HG03342 (cell line): ENCODE data around the gene CTSE.

Experiments used
- ATAC-seq: cut with Tn5 transposase; IDR thresholded peaks from one replicate; pipeline ENCODE4 v1.9.1; 2021; ENCODE audit warnings: mild to moderate bottlenecking, moderate library complexity; ENCODE audit not compliant: unreplicated experiment

CTSE gene

DNA sequence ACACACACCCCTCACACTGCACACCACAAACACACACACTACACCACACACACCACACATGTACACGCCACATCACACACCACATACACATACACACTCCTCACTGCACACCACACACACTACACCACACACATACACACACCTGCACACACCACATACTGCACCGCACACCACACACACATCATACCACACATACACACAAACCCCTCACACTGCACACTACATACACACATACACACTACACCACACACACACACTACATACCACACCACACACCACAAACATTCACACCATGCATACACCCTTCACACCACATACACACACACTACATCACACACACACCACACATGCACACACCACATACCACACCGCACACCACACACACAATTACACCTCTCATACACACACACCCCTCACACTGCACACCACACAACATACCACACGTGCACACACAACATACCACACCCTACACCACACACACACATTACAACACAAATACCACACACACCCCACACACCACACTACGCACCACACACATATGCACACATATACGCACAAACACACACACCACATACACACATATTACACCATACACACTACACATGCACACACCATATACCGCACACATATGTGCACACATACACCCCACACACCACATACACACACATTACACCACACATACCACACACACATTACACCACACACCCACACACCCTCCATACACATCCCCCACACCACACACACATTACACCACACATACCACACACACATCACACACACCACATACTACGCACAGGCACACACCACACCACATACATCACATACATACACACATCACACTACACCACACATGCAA is 50.1 kb downstream of the CTSE start:
- ATAC-seq = no peak

DNA sequence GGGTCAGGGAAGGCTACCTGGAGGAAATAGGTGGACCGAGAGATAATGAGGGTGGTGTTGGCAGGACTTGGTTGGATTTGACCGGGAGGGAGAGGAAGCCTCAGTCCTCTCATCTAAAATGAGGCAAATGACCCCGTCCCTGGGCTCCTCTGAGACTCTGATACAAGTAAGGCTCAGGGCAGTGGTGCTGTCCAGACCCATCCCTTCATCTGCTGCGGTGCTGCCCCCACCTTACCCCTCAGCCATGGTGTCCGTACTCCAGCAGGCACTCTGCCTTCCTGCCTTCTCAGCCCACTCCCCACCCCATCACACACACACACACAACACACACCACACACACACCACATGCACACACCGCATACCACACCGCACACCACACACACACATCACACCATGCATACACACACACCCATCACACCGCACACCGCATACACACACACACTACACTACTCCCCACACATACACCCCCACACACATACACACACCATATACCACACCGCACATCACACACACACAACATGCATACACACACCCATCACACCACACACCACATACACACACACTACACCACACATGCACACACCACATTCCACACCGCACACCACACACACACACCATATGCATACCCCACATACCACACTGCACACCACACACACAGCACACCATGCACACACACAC is 51.1 kb downstream of the CTSE start:
- no peak for ATAC-seq

DNA sequence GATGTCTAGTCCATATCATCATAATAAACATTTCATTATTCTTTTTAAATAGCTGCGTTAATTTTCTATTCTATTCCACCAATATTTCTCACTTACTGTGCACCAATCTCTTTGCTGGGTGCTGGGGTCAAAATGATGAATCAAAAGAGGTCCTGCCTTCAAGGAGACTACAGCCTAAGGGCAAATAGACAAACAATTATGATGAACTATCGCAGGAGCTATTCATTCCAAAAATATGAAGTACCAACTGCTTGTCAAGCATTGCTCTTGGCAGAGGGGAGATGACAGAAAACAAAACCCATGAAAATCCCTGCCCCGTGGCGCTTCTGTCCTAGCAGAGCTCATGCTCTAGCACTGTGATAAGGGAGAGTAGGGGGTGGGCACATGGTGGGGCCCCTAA is 51.6 kb downstream of the CTSE start:
- ATAC-seq = no peak

DNA sequence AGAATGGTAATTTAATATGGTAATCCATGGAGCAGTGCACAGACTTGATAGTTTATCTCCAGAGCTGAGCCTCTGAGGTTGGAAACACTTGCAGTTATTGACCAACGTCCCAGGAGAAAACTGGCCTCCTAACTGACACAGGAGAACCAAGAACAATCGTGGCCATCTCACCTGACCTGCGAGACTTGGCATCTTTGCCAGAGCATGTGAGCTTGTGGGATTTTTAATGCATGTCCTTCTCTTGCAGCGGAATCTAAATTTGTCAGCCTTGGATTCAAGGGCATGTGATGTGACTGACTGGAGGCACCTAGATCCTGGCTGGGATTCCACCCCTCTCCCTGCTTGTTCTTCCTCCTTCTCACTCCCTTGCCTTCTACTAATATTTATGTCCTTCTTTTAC is 52.6 kb downstream of the CTSE start:
- no peak for ATAC-seq

DNA sequence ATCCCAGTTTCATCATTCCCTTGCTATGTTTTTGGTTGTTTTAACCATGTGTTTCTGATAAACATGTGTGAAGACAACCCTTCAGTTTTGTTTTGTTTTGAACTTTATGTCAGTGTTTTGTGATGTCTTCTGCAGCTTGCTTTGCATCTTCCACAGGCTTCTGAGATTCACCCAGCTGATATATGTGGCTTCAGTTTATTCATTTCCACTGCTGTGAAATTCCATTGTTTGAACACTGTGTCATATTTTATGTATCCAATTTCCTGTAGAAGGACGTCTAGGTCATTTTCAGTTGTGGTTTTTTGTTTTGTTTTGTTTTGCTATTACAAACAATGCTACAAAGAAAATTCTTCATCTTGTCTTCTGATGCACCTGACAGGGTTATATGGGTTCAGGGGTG is 53.2 kb downstream of the CTSE start:
- no peak for ATAC-seq

DNA sequence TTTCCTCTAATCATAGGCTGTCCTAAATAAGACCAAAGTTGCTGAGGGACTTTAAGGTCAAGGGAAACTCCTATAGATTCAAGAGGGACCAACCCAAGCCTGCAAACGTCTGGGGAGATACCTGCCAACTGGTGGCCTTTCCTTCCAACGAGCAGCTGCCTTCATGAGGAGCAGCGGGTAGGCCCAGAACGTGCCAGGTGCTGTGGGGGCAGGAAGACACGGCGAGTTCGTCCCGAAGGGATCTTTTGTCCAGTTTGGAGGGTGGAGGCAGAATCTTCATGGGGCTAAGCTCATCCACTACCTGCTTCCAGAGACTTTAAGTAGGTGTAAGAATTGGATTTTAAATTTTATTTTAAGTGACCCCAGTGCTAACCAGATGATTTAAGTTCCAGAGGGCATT is 54.5 kb downstream of the CTSE start:
- no peak for ATAC-seq

DNA sequence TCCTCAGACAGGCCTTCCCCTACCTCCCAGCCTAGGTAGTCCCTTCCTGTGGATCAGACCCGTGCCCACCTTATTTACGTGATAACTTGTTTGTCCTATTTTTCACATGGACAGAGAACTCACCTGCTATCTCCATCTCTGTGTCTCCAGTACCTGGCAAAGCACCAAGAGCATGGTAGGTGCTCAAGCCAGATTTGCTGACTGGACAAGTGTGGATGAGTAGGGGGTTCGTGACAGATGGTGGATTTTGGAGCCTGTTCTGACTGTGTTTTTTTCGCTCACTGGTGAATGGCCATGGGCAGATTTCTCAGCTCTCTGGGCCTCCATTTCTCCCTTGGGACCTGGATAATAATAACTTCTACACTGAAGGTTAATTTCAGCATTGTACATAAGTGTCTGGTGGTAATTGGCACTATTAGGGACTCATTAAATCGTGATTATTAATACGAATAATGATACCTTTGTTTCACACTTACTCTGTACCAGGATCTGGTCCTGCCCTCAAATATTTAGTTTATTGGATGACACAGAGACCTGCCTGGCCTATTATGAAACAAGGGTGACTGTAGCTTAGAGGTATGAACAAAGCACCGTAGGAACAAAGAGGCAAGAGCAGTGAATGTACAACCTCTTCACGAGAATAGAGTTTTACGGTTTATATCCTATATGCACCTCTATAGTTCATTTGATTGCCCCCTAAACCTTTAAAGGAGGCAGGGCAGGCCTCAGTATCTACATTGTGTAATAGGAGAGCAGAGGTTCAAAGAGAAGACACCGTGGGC is 56.0 kb downstream of the CTSE start:
- no peak for ATAC-seq

DNA sequence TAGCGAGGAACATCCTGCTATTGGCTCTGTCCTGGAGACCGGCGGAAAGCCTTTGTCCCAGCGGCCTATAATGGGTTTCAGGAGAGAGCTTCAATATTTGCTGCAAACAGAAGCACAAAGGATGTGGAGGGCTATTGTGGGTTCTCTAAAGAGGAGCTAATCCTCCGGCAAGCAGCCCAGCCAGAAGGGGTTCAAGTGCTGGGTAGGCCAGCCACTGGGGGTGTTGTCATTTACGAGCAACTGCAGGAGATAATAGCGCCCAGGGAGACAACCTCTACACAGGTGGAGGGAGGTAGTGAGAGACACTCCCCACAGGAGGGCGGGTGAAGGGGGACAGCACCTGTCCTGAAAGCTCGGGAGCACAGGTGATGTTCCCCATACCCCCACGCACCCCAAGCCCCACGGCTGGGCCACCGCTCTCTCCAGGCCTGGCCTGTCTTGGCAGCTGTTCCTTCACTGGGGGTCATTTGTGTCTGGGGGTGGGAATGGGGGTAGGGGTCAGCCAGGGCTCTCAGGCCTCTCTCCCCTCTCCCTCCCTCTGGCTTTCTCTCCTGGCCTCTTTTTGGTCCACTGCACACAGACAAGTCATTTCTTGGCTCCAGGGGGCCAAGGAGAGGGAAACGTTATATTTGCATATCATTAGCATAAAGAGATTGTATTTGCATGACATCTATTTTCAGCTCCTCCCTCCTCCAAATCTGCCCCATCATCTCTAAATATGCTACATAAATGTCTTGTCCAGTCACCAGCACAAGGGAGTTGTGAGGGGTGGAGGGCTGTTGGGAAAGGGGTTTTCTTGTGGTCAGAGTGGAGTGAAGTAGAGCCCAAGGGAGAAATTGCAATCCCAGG is 58.4 kb downstream of the CTSE start:
- ATAC-seq = no peak

DNA sequence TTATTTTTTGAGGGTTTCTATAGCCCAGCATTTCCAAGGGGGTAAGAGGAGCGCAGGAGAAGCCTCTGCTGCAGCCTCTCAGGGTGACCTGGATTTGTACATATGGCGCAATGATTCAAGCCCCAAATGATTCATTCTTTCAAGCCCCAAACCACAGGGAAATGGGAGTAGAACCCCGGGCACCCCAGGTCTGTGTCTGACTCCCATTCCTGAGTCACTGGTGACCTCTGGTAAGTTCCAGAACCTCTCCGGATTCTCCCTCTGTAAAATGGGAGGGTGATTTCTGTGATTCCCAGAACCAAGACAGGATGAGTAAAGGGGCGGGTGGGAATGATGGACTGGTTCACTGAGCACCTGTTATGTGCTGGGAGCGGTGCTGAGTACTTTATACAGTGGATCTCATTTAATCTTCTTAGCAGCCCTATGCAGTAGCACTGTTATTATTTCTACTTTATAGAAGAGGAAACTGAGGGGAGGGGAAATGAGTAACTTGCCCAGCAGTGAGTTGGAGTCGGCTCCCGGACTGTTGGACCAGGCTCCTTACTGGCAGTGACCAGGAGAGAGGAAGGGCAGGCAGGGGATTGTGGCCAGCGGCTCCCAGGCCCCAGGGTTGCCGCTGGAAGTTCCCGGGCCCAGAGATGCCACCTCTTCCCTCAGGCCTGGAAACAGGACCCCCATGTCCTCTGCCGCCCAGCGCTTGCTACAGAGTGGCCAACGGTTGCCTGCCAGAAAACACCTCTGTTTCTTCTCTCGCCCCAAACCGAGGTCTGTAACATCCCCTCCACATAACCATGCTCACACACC is 60.1 kb downstream of the CTSE start:
- ATAC-seq = no peak

DNA sequence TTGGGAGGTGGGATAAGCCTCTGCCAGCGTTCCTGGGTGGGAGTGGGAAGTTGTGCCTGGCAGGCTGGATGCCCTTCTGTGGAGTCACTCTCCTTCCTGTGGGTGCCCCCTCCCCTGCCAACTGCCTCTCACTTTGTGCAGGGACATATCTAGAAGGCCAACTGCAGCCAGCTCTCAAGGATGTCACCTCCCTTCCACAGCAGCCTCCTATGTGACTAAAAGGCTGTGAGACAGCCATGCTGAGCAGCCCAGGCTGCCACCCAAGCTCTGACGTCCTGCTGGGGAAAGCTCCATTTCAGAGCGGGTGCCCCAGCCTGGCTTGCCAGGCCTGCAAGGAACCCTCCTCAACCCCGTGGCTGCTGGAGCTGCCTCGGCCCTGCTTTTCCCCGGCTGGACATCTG is 60.9 kb downstream of the CTSE start:
- no peak for ATAC-seq

DNA sequence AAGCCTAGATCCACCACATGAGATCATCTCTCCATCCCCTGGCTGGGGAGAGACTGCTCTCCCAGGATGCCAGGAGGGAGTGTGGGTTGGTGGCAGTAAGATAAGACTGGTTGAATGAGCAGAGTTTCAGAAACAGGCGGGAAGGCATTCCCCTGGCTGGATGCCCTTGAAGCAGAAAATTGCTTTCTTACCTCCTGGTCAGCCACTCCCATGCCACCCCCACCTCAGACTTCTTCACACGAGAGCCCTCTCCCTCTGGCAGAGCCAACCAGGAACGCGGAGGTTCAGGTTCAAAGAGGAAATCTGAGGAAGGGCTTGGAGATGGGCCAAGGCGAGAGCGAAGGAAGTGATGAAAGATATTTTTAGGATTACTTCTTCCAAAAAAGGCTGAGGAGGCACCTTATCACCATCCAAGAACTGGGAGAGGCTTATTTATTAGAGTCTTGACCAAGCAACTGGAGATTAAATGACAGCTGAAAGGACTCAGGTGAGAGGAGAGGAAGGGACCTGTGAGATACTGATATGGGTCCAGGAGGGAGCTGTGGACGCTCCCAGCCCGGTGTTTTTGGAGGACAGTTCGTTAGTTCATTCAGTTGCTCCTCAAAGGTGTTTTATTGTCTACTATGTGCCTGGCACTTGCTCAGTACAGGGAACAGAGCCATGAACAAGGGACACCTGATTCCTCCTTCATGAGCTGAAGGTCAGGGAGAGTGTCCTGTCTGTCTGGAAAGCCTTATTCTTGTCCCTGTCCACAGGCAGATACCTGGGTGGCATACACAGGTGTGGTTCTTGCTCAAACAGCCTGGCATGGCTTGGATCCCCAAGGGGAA is 61.5 kb downstream of the CTSE start:
- no peak for ATAC-seq

DNA sequence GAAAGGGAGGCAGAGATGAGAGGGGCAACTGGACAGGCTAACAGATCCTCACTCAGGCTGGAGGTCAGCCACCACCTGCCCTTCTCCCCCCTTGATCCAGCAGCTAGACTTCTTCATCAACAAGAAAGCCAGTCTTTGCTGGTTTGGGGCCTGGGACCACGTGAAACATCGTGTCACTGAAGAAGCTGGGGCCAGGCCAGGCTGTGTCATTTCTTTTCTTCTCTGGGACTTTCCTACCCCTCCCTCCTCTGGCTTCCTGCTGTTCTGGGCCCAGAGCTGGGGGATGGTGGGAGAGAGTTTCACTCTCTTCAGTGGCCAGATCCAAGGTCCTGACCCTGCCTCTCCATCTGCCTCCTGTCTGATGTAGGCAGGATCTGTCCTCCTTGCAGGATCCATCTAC is 62.3 kb downstream of the CTSE start:
- ATAC-seq = no peak

DNA sequence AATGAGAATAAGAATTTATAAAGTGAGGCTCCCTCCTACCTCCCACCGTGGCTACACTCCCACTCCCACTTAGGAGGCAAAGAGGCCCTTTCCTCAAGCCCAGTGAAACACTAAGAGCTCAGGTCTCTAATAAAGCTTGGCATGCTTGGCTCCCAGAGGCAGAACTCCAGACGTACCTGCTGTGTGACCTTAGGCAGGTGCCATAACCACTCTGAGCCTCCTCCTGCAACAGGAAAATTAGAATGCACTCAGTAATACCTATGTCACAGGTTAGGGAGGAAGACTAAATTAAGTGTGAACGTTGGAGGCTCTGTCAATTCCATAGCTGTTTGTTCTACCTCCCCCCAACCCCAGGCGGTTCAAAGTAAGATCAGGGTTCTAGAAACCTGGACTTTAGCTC is 63.9 kb downstream of the CTSE start:
- no peak for ATAC-seq
